Measurements from ENCODE around the gene OR10X1. TPM values are rescaled to one million over a fixed set of nuclear protein-coding genes. Genes with fewer than 3 reads are reported as not detected.

Gene OR10X1
- polyA plus RNA-seq, 1 of the 3 experiments (the other 2 are of a cell fraction), result not detected

DNA sequence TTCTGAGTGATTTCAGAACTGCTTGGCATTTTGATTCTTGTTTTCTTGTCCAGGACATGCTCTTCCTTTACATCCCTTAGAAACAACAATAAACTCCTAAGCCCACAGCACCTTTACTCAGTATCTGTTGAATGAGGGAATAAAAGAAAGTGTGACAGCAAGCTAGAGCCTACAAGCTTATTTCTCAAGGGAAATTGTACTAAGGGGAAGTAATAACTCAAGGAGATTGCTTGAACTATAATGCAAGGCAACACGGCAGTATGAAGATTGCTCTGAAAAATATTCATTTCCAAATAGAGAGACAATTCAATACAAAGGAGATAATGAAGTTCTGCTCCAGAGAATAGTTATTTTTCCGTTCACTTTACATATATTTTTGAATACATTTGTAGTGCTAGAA is 15.8 kb downstream of the OR10X1 start:
- H3F3A ChIP-seq (replicated peaks; ENCODE audit: insufficient read depth), result no peaks in the 10 kb centered on the region
- TF ChIP-seq NRF1 (IDR thresholded peaks at IDR 0.05; ENCODE audit: low read depth, low read length), result no peak
- no peak for TF ChIP-seq FOXJ3 (CRISPR knock-in tag; IDR thresholded peaks at IDR 0.05)
- TF ChIP-seq SIN3A (IDR thresholded peaks at IDR 0.05; ENCODE audit: borderline replicate concordance, low read depth, low read length), result no peak
- TF ChIP-seq RCOR1 (IDR thresholded peaks at IDR 0.05; ENCODE audit: low read length), result no peak
- TF ChIP-seq GABPA (IDR thresholded peaks at IDR 0.05; ENCODE audit: low read depth), result no peak
- no peak for TF ChIP-seq EP300 (IDR thresholded peaks at IDR 0.05; ENCODE audit: borderline replicate concordance in 1 of 2, low read depth in 1 of 2, low read length in 1 of 2)
- TF ChIP-seq, protein P1, sequence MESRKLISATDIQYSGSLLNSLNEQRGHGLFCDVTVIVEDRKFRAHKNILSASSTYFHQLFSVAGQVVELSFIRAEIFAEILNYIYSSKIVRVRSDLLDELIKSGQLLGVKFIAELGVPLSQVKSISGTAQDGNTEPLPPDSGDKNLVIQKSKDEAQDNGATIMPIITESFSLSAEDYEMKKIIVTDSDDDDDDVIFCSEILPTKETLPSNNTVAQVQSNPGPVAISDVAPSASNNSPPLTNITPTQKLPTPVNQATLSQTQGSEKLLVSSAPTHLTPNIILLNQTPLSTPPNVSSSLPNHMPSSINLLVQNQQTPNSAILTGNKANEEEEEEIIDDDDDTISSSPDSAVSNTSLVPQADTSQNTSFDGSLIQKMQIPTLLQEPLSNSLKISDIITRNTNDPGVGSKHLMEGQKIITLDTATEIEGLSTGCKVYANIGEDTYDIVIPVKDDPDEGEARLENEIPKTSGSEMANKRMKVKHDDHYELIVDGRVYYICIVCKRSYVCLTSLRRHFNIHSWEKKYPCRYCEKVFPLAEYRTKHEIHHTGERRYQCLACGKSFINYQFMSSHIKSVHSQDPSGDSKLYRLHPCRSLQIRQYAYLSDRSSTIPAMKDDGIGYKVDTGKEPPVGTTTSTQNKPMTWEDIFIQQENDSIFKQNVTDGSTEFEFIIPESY (IDR thresholded peaks at IDR 0.05; ENCODE audit: borderline replicate concordance, low read depth), result no peak
- no peak for TF ChIP-seq RAD21 (IDR thresholded peaks at IDR 0.05; ENCODE audit: low read length)
- no peaks in the 10 kb centered on the region for H3K36me3 ChIP-seq (replicated peaks in 1 of 2; ENCODE audit: control insufficient read depth in 1 of 2, insufficient read depth in 2 of 2, low read length in 1 of 2)
- H3K27me3 ChIP-seq (ENCODE audit: insufficient read depth), result no peaks in the 10 kb centered on the region; the same call in 1 of the 2 replicates
- H3K27ac ChIP-seq (ENCODE audit: low read depth in 2 of 2, low read length in 1 of 2), result no peak overlapping the region
- no peak overlapping the region for H2AFZ ChIP-seq (ENCODE audit: low read depth)
- 0% methylated on average over 2 of the region's 2 CpGs for WGBS (ENCODE audit: low lambda C conversion rate)
- H3K9me3 ChIP-seq, result no peaks in the 10 kb centered on the region
- DNase-seq, result no peak
- no peaks in the 10 kb centered on the region for H3K79me2 ChIP-seq (ENCODE audit: insufficient read depth)
- H3K4me3 ChIP-seq (ENCODE audit: low read depth in 2 of 2, low read length in 1 of 2), result no peak overlapping the region
- POLR2A ChIA-PET, result no interaction called here
- H3K9ac ChIP-seq, result no peak overlapping the region
- no peaks in the 10 kb centered on the region for H4K20me1 ChIP-seq (ENCODE audit: insufficient read depth)
- no peaks in the 10 kb centered on the region for H3K4me1 ChIP-seq (ENCODE audit: control insufficient read depth in 1 of 2, insufficient read depth in 2 of 2, low read depth in 1 of 2, low read length in 1 of 2)
- no peak overlapping the region for H3K4me2 ChIP-seq
- CTCF ChIA-PET, result no interaction called here
- H3K9me2 ChIP-seq, result no peaks in the 10 kb centered on the region

DNA sequence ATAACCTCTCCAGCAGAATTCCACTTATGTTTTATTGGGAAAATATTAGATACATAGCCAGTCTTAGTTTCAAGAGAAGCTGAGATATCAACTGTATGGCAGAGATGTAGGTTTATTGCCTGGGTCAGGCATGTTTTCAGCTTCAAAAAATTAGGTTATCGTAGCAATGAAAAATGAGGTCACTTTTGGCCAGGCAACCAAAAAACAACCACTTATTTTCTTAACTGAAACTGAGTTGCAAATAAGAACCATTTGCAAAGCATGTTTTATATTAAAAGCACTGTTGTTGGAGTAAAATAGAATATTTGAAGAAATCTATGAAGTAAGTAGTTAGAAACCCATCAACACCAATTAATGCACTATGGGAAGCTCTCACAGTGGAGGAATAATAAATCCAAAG is 20.0 kb downstream of the OR10X1 start:
- Histone ChIP-seq H3K4me2 (no peak overlapping the region), H3K4me3 (ENCODE audit: low read depth in 2 of 2, low read length in 1 of 2) (no peak overlapping the region), H3K27ac (ENCODE audit: low read depth in 2 of 2, low read length in 1 of 2) (no peak overlapping the region), H3K9me2 (no peaks in the 10 kb centered on the region; the same call in 1 of the 2 replicates), H3F3A (replicated peaks; ENCODE audit: insufficient read depth) (no peaks in the 10 kb centered on the region), H3K9ac (no peak overlapping the region), H3K4me1 (ENCODE audit: control insufficient read depth in 1 of 2, insufficient read depth in 2 of 2, low read depth in 1 of 2, low read length in 1 of 2) (no peaks in the 10 kb centered on the region; a peak in 1 of 4 replicates), H4K20me1 (ENCODE audit: insufficient read depth) (no peaks in the 10 kb centered on the region), H2AFZ (ENCODE audit: low read depth) (no peak overlapping the region), H3K9me3 (no peaks in the 10 kb centered on the region), H3K79me2 (ENCODE audit: insufficient read depth) (no peaks in the 10 kb centered on the region), H3K27me3 (ENCODE audit: insufficient read depth) (no peaks in the 10 kb centered on the region; the same call in 1 of the 2 replicates), H3K36me3 (replicated peaks in 1 of 2; ENCODE audit: control insufficient read depth in 1 of 2, insufficient read depth in 2 of 2, low read length in 1 of 2) (no peaks in the 10 kb centered on the region)
- POLR2A ChIA-PET, result no interaction called here
- no peak for DNase-seq
- no peak for TF ChIP-seq RFX5 (IDR thresholded peaks at IDR 0.05; ENCODE audit: low read length)
- TF ChIP-seq, protein P2, sequence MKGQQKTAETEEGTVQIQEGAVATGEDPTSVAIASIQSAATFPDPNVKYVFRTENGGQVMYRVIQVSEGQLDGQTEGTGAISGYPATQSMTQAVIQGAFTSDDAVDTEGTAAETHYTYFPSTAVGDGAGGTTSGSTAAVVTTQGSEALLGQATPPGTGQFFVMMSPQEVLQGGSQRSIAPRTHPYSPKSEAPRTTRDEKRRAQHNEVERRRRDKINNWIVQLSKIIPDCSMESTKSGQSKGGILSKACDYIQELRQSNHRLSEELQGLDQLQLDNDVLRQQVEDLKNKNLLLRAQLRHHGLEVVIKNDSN (IDR thresholded peaks at IDR 0.05; ENCODE audit: borderline replicate concordance, low read depth), result no peak
- no peak for TF ChIP-seq SMC3 (IDR thresholded peaks at IDR 0.05; ENCODE audit: low read depth, low read length)
- no peak for TF ChIP-seq EZH2phosphoT487 (IDR thresholded peaks at IDR 0.05; ENCODE audit: borderline replicate concordance, low read depth)
- TF ChIP-seq, protein P3, sequence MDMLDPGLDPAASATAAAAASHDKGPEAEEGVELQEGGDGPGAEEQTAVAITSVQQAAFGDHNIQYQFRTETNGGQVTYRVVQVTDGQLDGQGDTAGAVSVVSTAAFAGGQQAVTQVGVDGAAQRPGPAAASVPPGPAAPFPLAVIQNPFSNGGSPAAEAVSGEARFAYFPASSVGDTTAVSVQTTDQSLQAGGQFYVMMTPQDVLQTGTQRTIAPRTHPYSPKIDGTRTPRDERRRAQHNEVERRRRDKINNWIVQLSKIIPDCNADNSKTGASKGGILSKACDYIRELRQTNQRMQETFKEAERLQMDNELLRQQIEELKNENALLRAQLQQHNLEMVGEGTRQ (IDR thresholded peaks at IDR 0.05; ENCODE audit: borderline replicate concordance, low read depth, low read length), result no peak
- TF ChIP-seq, protein P4, sequence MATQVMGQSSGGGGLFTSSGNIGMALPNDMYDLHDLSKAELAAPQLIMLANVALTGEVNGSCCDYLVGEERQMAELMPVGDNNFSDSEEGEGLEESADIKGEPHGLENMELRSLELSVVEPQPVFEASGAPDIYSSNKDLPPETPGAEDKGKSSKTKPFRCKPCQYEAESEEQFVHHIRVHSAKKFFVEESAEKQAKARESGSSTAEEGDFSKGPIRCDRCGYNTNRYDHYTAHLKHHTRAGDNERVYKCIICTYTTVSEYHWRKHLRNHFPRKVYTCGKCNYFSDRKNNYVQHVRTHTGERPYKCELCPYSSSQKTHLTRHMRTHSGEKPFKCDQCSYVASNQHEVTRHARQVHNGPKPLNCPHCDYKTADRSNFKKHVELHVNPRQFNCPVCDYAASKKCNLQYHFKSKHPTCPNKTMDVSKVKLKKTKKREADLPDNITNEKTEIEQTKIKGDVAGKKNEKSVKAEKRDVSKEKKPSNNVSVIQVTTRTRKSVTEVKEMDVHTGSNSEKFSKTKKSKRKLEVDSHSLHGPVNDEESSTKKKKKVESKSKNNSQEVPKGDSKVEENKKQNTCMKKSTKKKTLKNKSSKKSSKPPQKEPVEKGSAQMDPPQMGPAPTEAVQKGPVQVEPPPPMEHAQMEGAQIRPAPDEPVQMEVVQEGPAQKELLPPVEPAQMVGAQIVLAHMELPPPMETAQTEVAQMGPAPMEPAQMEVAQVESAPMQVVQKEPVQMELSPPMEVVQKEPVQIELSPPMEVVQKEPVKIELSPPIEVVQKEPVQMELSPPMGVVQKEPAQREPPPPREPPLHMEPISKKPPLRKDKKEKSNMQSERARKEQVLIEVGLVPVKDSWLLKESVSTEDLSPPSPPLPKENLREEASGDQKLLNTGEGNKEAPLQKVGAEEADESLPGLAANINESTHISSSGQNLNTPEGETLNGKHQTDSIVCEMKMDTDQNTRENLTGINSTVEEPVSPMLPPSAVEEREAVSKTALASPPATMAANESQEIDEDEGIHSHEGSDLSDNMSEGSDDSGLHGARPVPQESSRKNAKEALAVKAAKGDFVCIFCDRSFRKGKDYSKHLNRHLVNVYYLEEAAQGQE (IDR thresholded peaks at IDR 0.05; ENCODE audit: low read depth, low read length), result no peak
- no peak for TF ChIP-seq NFIC (IDR thresholded peaks at IDR 0.05; ENCODE audit: borderline replicate concordance)
- no peak for TF ChIP-seq MEF2A (IDR thresholded peaks at IDR 0.05; ENCODE audit: borderline replicate concordance, low read depth)
- TF ChIP-seq, protein P5, sequence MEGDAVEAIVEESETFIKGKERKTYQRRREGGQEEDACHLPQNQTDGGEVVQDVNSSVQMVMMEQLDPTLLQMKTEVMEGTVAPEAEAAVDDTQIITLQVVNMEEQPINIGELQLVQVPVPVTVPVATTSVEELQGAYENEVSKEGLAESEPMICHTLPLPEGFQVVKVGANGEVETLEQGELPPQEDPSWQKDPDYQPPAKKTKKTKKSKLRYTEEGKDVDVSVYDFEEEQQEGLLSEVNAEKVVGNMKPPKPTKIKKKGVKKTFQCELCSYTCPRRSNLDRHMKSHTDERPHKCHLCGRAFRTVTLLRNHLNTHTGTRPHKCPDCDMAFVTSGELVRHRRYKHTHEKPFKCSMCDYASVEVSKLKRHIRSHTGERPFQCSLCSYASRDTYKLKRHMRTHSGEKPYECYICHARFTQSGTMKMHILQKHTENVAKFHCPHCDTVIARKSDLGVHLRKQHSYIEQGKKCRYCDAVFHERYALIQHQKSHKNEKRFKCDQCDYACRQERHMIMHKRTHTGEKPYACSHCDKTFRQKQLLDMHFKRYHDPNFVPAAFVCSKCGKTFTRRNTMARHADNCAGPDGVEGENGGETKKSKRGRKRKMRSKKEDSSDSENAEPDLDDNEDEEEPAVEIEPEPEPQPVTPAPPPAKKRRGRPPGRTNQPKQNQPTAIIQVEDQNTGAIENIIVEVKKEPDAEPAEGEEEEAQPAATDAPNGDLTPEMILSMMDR (IDR thresholded peaks at IDR 0.05), result no peak
- WGBS (ENCODE audit: low lambda C conversion rate), result 0% methylated on average over 1 of the region's 1 CpG
- CTCF ChIA-PET, result interaction anchor here (1.1 kb wide), 1 partner anchor 13 kb away, joined by 4 read pairs; no protein-coding TSS in a partner anchor

Data from SK-N-SH (cell line).